Mesodermal cell (in vitro differentiated cells): Measurements from ENCODE around the gene ZNF518B.
A peak's percentile ranks its signal among the peaks of the same experiment; 100 is the strongest.

Experiments
- H3K27ac ChIP-seq: 2 replicates; pipeline ENCODE4 v1.7.0; 2013; ENCODE audit warnings: mild to moderate bottlenecking, low read depth, low read length, moderate library complexity; ENCODE audit not compliant: severe bottlenecking
- H3K36me3 ChIP-seq: 2 replicates; pipeline ENCODE4 v1.7.1; 2013; ENCODE audit warnings: mild to moderate bottlenecking, low read length, moderate library complexity; ENCODE audit not compliant: control insufficient read depth, insufficient read depth
- H3K4me1 ChIP-seq: one replicate; pipeline ENCODE4 v1.7.1; 2013; ENCODE audit warnings: mild to moderate bottlenecking, low read length; ENCODE audit not compliant: insufficient read depth, control insufficient read depth, poor library complexity, severe bottlenecking
- H3K4me3 ChIP-seq: 2 replicates; pipeline ENCODE4 v1.7.0; 2013; ENCODE audit warnings: low read length, control low read depth, mild to moderate bottlenecking; ENCODE audit not compliant: insufficient read depth, poor library complexity, severe bottlenecking; ENCODE audit errors: extremely low read depth
- H3K9me3 ChIP-seq: 2 replicates; pipeline ENCODE4 v1.7.1; 2013; ENCODE audit warnings: mild to moderate bottlenecking, low read length, moderate library complexity; ENCODE audit not compliant: control insufficient read depth
- WGBS, 2 experiments: methylation state at CpG; one replicate each; pipeline ENCODE4 v1.1.5; 2013; ENCODE audit warnings: missing lambda C conversion rate in 2 of 2; ENCODE audit not compliant: insufficient coverage in 2 of 2; 5-methylcytosine and 5-hydroxymethylcytosine counted together

The ZNF518B gene

DNA sequence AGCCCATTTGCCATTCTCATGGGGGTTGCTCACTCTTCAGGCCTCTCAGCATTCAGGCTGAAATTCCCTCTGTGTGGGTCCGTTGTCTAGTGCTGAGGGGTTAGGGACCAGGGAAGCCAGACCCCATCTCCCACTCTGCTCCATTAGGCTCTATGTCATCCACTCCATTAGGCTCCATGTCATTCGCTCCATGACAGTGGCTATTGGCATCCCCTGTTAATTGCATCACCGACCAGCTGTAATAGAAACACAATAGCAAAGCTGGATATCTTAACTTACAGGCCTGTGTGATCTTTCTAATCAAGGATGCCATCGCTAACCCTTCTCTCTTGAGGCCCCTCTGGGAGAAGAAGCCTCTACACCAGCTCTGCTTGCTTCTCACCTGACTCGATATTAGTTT is 25.7 kb upstream of the ZNF518B start:
- H3K9me3 ChIP-seq: no peaks in the 10 kb centered on the region
- H3K4me1 ChIP-seq: no peaks in the 10 kb centered on the region
- WGBS, 2 experiments: 67 to 100% methylated on average over 2 to 4 of the region's 5 CpGs
- H3K4me3 ChIP-seq: no peak overlapping the region
- no peaks in the 10 kb centered on the region for H3K36me3 ChIP-seq
- H3K27ac ChIP-seq: no peak overlapping the region

DNA sequence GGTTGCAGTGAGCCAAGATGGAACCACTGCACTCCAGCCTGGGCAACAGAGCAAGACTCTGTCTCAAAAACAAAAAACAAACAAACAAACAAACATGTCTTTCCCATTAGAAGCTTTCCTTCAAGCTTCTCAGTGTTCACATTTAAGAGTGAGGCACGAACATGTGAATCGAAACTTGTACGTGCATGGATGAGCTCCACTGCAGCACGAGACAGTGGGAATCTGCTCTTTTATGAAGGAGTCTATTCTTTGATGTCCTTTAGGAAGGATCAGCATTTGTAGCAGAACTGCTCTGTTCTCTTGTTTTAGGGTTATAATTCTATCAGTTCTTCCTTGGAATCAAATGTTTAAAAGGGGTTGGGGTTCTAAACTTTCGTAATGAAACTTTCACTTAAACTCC is 23.4 kb upstream of the ZNF518B start:
- H3K4me3 ChIP-seq: no peak overlapping the region
- H3K4me1 ChIP-seq: no peaks in the 10 kb centered on the region
- H3K27ac ChIP-seq: no peak overlapping the region
- H3K36me3 ChIP-seq: no peaks in the 10 kb centered on the region
- WGBS, 2 experiments: 93 to 96% methylated on average over 4 of the region's 5 CpGs
- H3K9me3 ChIP-seq: no peaks in the 10 kb centered on the region

DNA sequence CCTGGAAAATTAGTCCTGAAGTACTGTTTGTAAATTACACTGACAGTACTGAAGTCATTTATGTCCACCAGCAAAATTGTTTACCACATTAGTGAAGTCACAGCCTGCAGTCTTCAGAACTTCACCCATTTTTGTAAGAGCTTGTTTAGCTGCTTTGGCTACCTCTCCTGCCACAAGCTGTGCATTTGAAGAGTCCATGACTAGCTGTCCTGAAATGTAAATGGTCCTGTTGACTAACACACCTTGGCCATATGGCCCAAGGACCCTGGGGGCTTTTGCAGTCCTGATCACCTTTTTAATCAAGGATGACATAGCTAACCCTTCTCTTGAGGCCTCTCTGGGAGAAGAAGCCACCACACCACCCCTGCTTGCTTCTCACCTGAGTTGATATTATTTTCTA is 21.4 kb upstream of the ZNF518B start:
- Histone ChIP-seq H3K4me3 (no peak overlapping the region), H3K9me3 (no peaks in the 10 kb centered on the region), H3K27ac (no peak overlapping the region), H3K36me3 (no peaks in the 10 kb centered on the region), H3K4me1 (no peaks in the 10 kb centered on the region)

DNA sequence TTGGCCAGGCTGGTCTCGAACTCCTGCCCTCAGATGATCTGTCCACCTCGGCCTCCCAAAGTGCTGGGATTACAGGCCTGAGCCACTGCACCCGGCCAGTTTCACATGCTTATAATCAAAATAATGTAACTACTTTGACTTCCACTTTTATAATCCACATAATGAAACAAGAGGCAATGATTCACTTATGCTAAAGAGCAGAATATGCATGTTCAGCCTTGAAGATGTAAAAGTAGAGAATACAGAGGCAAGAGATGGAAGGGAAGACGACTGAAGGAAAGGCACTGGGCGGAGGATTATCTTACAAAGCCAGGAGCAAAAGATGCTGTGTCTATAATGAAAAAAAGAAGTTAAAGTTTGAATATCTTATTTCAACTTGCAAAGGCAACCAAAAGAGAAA is 13.3 kb upstream of the ZNF518B start:
- H3K27ac ChIP-seq: no peak overlapping the region
- no peak overlapping the region for H3K4me3 ChIP-seq
- no peaks in the 10 kb centered on the region for H3K4me1 ChIP-seq
- H3K36me3 ChIP-seq: no peaks in the 10 kb centered on the region
- WGBS, 2 experiments: 94 to 96% methylated on average over 3 to 5 of the region's 5 CpGs
- H3K9me3 ChIP-seq: no peaks in the 10 kb centered on the region

DNA sequence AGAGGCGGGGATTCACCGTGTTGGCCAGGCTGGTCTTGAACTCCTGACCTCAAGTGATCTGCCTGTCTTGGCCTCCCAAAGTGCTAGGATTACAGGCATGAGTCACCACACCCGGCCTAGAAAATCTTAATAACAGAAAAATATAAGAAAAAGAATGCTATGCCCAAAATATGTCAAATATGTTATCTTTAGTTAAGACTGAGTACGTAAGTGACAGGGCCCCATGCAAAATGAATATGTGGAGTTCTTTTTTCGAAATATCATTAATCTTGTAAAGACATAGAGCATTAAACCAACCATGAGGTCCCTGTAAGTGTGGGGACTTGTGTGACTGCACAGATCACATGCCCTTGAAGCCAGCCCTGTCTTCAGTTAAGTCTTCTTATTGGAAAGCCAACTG is 8.9 kb upstream of the ZNF518B start:
- H3K27ac ChIP-seq: no peak overlapping the region
- no peaks in the 10 kb centered on the region for H3K36me3 ChIP-seq
- no peak overlapping the region for H3K4me3 ChIP-seq
- H3K4me1 ChIP-seq: no peaks in the 10 kb centered on the region
- peaks cover 9% of the 10 kb centered on the region for H3K9me3 ChIP-seq
- 86 to 94% methylated on average over 1 to 3 of the region's 5 CpGs for WGBS, 2 experiments

DNA sequence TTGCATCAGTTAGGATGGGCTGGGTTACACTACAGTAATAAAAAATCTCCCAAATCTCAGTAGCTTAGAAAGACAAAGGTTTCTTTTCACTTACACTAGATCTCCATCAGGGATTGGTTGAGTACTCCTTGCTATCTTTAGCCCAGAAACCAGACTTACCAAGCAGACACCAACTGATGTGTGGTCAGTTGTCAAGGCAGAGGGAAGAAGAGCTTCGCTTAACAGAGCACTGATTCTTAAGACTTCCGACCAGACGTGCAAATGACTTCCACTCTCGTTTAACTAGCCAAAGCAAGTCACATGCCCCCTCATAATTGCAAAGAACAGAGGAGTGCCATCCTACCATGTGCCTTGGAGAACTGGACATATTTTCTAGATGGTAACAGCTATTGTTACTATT is 5.7 kb upstream of the ZNF518B start:
- WGBS, 2 experiments: 96% methylated on average over 4 of the region's 4 CpGs; no CpG with 5 or more reads in 1 of the 2 experiments

DNA sequence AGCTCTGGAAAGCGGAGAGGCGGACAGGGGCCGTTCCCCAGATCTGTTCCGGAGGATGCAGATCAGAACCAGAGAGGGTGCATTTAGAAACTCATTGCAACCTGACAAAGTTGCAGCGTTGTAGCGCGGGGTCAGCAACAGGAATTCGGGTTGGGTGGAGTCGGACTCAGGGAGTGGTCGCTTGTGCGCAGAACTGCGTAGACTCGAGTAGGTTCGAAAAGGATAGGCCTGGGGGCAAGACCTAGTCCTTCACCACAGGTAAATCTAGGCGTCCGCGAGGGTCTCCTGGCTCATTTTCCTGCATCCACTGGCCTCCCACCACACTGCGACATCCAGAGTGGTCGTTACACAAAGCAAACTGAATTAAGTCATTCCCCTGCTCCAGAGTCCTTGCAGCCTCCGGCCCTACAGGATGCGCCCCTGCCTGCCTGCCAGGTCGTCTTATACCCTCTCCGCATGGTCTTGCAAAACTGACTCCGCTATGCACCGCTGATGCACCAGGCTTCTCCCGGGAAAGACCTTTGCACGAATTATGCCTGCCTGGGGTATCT is 4.7 kb upstream of the ZNF518B start:
- Histone ChIP-seq H3K36me3 (no peaks in the 10 kb centered on the region), H3K27ac (no peak overlapping the region), H3K9me3 (peaks cover 13% of the 10 kb centered on the region), H3K4me3 (peak overlapping the region; percentile 31), H3K4me1 (no peaks in the 10 kb centered on the region)
- WGBS, 2 experiments: 83 to 90% methylated on average over 24 to 27 of the region's 27 CpGs

More for the DNA sequence above, 5.7 kb upstream of the ZNF518B start:
- Histone ChIP-seq H3K4me1 (no peaks in the 10 kb centered on the region), H3K36me3 (no peaks in the 10 kb centered on the region), H3K4me3 (no peak overlapping the region), H3K9me3 (peaks cover 11% of the 10 kb centered on the region), H3K27ac (no peak overlapping the region)

DNA sequence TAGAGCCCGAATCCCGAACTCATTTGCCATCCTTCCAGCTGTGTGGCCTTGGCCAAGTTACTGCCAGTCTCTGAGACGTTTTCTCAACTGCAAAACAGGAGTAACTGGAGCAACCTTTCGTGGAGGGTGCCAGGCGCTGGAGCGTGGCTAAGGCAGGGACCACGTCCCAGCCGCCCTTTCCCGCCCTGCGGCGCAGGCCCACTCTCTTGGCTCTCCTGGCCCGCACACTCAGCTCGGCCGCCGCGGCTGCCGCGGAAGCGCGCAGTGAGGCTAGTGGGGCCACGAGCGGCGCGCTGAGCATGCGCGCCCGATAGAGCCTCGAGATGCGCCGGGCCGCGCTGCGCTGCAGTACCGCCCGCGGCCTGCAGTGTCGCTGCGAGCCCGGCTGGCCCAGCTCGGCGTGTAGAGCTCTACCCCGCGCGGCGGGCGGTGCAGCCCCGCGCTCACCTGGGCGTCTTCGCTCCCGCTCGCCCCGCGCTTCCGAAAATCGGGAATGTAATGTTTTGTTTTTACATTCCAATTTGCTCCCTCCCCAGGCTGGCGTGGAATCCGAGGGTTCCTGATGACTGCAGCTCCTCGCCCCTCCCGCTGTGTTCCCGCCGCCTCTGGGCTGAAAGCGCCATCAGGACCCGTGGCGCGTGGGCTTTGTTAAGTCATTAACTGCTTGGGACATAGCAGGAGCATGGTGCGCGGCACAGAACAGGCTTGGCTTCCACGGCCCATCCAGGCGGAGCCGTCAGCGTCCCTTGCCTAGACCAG is 4.0 kb upstream of the ZNF518B start:
- WGBS, 2 experiments: 13 to 14% methylated on average over 64 to 69 of the region's 72 CpGs
- Histone ChIP-seq H3K4me3 (peak overlapping the region; percentile 31), H3K27ac (no peak overlapping the region), H3K36me3 (no peaks in the 10 kb centered on the region), H3K9me3 (peaks cover 13% of the 10 kb centered on the region), H3K4me1 (no peaks in the 10 kb centered on the region)

DNA sequence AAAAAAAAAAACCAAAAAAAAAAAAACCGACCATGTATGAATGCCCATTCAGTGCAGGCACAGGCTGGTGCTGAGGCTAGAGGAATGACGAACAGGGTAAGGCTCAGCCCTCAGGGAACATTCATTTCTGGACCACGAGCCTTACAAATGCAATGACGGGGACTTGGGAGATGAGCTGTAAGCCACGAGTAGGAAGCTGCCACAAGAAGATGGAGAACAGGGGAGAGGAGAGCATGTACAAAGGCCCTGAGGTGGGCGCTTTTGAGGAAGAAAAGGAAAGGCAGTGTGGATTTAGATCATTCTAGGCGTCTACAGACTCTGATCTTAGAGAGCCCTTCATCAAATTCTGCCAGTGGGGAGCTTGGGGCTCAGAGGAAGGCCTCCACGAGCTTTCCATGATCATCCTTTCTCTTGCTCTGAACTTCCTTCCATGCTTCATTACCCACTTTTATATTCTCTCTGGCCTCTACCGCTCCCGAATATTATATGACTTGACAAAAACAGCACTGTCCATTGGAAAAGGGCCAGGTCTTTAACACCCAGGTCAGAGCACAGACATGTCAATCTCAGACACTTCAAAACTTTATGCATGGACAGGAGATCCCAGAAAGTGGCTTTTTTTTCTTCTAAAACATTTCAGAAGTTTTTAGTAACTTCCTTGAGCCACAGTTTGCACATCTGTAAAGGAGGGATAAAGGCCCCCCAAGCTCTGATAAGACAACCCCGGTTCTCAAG is 3.3 kb upstream of the ZNF518B start:
- Histone ChIP-seq H3K4me1 (no peaks in the 10 kb centered on the region), H3K36me3 (peaks cover 4% of the 10 kb centered on the region), H3K4me3 (no peak overlapping the region), H3K27ac (no peak overlapping the region), H3K9me3 (peaks cover 13% of the 10 kb centered on the region)
- 94% methylated on average over 9 to 10 of the region's 11 CpGs for WGBS, 2 experiments

DNA sequence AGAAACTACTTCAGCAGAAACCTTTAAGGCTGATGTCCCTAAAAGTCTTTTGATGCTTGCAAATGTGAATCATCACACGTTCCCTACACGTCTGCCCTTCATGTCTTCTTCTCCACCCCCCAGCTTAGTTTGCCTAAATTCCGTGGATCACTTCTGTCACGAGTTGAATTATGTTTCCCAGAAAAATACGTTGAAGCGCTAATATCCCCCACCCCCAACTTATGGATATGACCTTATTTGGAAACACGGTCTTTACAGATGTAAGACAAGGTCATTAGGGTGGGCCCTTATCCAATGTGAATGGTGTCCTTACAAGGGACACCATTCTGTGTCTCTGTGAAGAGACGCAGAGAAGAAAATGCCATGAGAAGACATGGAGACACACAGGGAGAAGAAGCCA is 2.1 kb upstream of the ZNF518B start:
- no peaks in the 10 kb centered on the region for H3K4me1 ChIP-seq
- no peak overlapping the region for H3K27ac ChIP-seq
- H3K4me3 ChIP-seq: no peak overlapping the region
- H3K36me3 ChIP-seq: peaks cover 16% of the 10 kb centered on the region
- WGBS, 2 experiments: 77 to 90% methylated on average over 4 to 5 of the region's 8 CpGs
- peaks cover 13% of the 10 kb centered on the region for H3K9me3 ChIP-seq

DNA sequence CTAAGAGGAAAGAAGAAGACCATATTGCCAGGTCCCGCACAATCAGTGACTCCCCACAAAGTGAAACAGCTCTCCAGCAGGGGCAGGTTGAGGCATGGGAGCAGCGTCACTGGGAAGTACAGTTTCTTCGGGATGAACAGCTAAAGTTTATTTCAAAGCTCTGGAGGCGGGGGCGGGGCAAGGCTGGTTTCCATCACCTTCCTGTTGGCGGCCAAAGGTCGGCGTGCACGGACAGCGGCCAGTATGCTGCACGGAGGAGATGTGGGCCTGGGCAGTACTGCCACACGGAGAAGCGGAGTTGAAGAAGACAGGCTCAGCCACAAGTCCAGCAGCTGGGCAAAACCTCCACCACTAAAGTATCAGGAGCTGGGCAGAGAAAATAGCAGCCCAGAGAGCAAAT is 951 bp upstream of the ZNF518B start:
- Histone ChIP-seq H3K9me3 (peaks cover 13% of the 10 kb centered on the region), H3K4me1 (no peaks in the 10 kb centered on the region), H3K4me3 (no peak overlapping the region), H3K27ac (no peak overlapping the region), H3K36me3 (peaks cover 26% of the 10 kb centered on the region)
- 64 to 79% methylated on average over 13 of the region's 13 CpGs for WGBS, 2 experiments
